ENCODE measurements around the gene PDSS2.
A peak's percentile ranks its signal among the peaks of the same experiment; 100 is the strongest.

PDSS2 gene

GRCh38 chr6:107115695-107116327, 343.6 kb downstream of the PDSS2 start:
- Histone ChIP-seq H3K9me3 (ENCODE audit: control insufficient read depth, low read length) (no peaks in the 10 kb centered on the region), H2AFZ (ENCODE audit: low read depth, low read length) (peak overlapping the region; percentile 76), H3K23ac (ENCODE audit: low read length in 2 of 2) (no peak overlapping the region), H2BK120ac (ENCODE audit: low read depth, low read length) (no peak overlapping the region), H2AK5ac (ENCODE audit: low read length, severe bottlenecking) (no peak overlapping the region), H2BK5ac (ENCODE audit: low read depth, low read length, poor library complexity, severe bottlenecking) (no peak overlapping the region), H3K18ac (ENCODE audit: low read depth in 1 of 2, low read length in 2 of 2) (peak overlapping the region in 1 of 2 experiments; percentile 21), H3K27ac (ENCODE audit: low read length, poor library complexity, severe bottlenecking) (peak overlapping the region; percentile 50), H3K4ac (ENCODE audit: low read depth in 1 of 2, low read length in 2 of 2) (peak overlapping the region in 1 of 2 experiments; percentile 49), H2BK12ac (ENCODE audit: low read length in 2 of 2) (peak overlapping the region in 1 of 2 experiments; percentile 18), H4K91ac (ENCODE audit: low read length) (no peak overlapping the region), H3K4me2 (ENCODE audit: low read length, poor library complexity, severe bottlenecking) (peak overlapping the region; percentile 99), H3K4me3 (ENCODE audit: insufficient read depth in 1 of 2, low read depth in 1 of 2, low read length in 2 of 2) (peak overlapping the region; percentile 78 to 80), H3K14ac (ENCODE audit: low read length in 2 of 2) (peak overlapping the region in 1 of 2 experiments; percentile 15), H3K27me3 (ENCODE audit: control insufficient read depth in 1 of 2, insufficient read depth in 1 of 2, low read length in 2 of 2) (peaks cover 4 to 16% of the 10 kb centered on the region in 2 experiments), H4K8ac (ENCODE audit: low read length) (peak overlapping the region; percentile 37), H3K36me3 (ENCODE audit: control insufficient read depth in 1 of 2, insufficient read depth in 2 of 2, low read depth in 1 of 2, low read length in 2 of 2) (no peaks in the 10 kb centered on the region), H3K4me1 (ENCODE audit: control insufficient read depth, insufficient read depth, low read depth, low read length) (peaks cover 6% of the 10 kb centered on the region), H3K9ac (ENCODE audit: low read length) (peak overlapping the region; percentile 72), H2BK15ac (ENCODE audit: low read depth, poor library complexity, severe bottlenecking) (no peak overlapping the region), H3K79me1 (replicated peaks; ENCODE audit: low read length, poor library complexity, severe bottlenecking) (peaks cover 8% of the 10 kb centered on the region)
- under 1% methylated on average over 37 of the region's 45 CpGs for WGBS
- DNase-seq, result peak; percentile 69

DNA sequence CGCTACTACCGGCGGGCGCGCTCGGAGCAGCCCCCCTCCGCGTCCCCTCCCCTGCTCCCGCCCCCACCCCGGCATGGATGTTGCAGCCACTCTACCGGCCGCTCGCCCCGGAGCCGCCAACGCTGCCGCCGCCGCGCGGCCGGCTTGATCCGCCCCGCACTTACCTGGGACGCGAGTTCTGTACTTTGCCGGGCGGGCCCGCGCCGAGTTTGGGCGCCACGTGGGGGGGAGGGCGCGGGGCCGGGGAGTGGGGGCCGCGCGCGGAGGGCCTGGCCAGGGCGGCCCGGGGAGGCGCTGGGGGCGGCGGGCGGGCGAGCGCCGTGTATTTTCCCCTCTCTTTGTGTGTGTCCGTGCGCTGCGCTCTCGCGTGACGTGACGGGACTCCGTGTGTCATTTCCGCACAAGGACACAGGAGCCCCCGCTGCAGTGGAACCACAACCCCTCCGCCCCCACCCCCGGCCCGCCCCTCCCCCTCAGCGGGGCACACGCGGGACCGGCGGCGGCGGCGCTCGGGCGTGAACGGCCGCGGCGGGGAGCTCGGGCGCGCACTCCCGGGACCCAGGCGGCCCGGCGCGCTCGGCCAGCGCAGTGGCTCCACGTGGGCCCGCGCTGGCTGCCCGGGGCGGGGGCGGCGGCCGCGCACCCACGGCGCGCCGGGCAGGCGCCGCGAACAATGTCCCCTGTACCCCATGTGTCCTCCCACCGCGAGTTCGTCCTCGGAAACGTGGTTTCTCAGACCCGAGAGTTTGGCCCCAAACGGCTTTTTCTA, 344.3 kb downstream of the PDSS2 start, which contains the start of gene BEND3:
BEND3 (minus strand) TSS at position 590 of the 769 bp plus-strand sequence. CDS start 16,230 bp downstream, outside the sequence.
- Histone ChIP-seq H3K14ac (ENCODE audit: low read length in 2 of 2) (peak within 1 kb of the TSS in 1 of 2 experiments; percentile 15), H2AK5ac (ENCODE audit: low read length, severe bottlenecking) (no peak within 1 kb of the TSS), H3K4ac (ENCODE audit: low read depth in 1 of 2, low read length in 2 of 2) (peak within 1 kb of the TSS in 1 of 2 experiments; percentile 49), H3K36me3 (ENCODE audit: control insufficient read depth in 1 of 2, insufficient read depth in 2 of 2, low read depth in 1 of 2, low read length in 2 of 2) (no peaks in the 10 kb centered on the region), H3K4me2 (ENCODE audit: low read length, poor library complexity, severe bottlenecking) (peak within 1 kb of the TSS; percentile 99), H3K79me1 (replicated peaks; ENCODE audit: low read length, poor library complexity, severe bottlenecking) (peaks cover 8% of the 10 kb centered on the region), H2BK15ac (ENCODE audit: low read depth, poor library complexity, severe bottlenecking) (no peak within 1 kb of the TSS), H4K91ac (ENCODE audit: low read length) (no peak within 1 kb of the TSS), H3K4me3 (ENCODE audit: insufficient read depth in 1 of 2, low read depth in 1 of 2, low read length in 2 of 2) (peak within 1 kb of the TSS; percentile 78 to 80), H3K27ac (ENCODE audit: low read length, poor library complexity, severe bottlenecking) (peak within 1 kb of the TSS; percentile 50), H3K23ac (ENCODE audit: low read length in 2 of 2) (no peak within 1 kb of the TSS), H2BK120ac (ENCODE audit: low read depth, low read length) (peak within 1 kb of the TSS; percentile 79), H3K9ac (ENCODE audit: low read length) (peak within 1 kb of the TSS; percentile 72), H3K4me1 (ENCODE audit: control insufficient read depth, insufficient read depth, low read depth, low read length) (peaks cover 6% of the 10 kb centered on the region), H2BK5ac (ENCODE audit: low read depth, low read length, poor library complexity, severe bottlenecking) (no peak within 1 kb of the TSS), H2BK12ac (ENCODE audit: low read length in 2 of 2) (peak within 1 kb of the TSS in 1 of 2 experiments; percentile 18), H4K8ac (ENCODE audit: low read length) (peak within 1 kb of the TSS; percentile 54), H3K18ac (ENCODE audit: low read depth in 1 of 2, low read length in 2 of 2) (peak within 1 kb of the TSS; percentile 66 to 70), H3K27me3 (ENCODE audit: control insufficient read depth in 1 of 2, insufficient read depth in 1 of 2, low read length in 2 of 2) (peaks cover 4 to 16% of the 10 kb centered on the region in 2 experiments), H2AFZ (ENCODE audit: low read depth, low read length) (peak within 1 kb of the TSS; percentile 76), H3K9me3 (ENCODE audit: control insufficient read depth, low read length) (no peaks in the 10 kb centered on the region)
- WGBS, result 0% methylated on average over 56 of the region's 109 CpGs
- peak; percentile 12 for DNase-seq

DNA sequence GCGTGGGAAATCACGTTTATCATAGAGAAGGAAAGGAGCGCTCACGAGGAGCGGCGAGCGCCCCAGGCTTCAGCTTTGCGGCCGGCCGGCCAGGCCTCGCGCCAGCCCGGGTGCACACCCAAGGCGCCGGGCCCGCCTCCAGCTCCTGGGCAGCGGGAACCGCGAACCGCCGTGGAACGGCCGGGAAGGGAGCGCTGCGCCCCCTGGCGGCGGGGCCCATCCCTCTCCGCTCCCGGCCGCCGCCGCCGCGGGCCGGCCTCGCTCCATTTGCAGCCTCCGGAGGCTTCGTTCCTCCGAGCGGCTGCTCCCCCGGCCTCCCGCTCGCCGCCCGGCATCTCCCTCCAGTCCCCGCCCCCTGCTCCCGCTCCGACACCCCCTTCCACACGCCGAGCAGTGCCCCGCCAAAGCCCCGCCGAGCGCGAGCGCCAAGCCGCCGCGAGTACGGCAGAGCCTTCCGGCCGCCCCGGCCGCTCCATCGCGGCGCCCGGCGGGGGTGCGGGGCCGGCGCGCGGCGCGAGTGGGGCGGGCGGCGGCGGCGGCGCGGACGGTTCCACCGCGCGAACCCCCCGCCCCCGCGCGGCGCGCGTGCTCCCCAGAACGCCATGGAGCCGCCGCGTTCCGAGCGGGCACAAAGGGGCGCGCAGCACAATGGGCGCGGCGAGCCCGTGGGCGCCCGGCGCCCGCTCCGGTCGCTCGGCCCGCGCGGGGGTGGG, 345.0 kb downstream of the PDSS2 start:
- Histone ChIP-seq H4K8ac (ENCODE audit: low read length) (peak overlapping the region; percentile 84), H3K9me3 (ENCODE audit: control insufficient read depth, low read length) (no peaks in the 10 kb centered on the region), H3K4me3 (ENCODE audit: insufficient read depth in 1 of 2, low read depth in 1 of 2, low read length in 2 of 2) (peak overlapping the region; percentile 71 to 78), H2BK15ac (ENCODE audit: low read depth, poor library complexity, severe bottlenecking) (no peak overlapping the region), H2AK5ac (ENCODE audit: low read length, severe bottlenecking) (no peak overlapping the region), H3K27me3 (ENCODE audit: control insufficient read depth in 1 of 2, insufficient read depth in 1 of 2, low read length in 2 of 2) (peaks cover 4 to 16% of the 10 kb centered on the region in 2 experiments), H3K9ac (ENCODE audit: low read length) (peak overlapping the region; percentile 62), H3K4ac (ENCODE audit: low read depth in 1 of 2, low read length in 2 of 2) (no peak overlapping the region), H3K4me1 (ENCODE audit: control insufficient read depth, insufficient read depth, low read depth, low read length) (peaks cover 6% of the 10 kb centered on the region), H3K14ac (ENCODE audit: low read length in 2 of 2) (peak overlapping the region in 1 of 2 experiments; percentile 65), H3K18ac (ENCODE audit: low read depth in 1 of 2, low read length in 2 of 2) (peak overlapping the region; percentile 70 to 82), H3K36me3 (ENCODE audit: control insufficient read depth in 1 of 2, insufficient read depth in 2 of 2, low read depth in 1 of 2, low read length in 2 of 2) (no peaks in the 10 kb centered on the region), H4K91ac (ENCODE audit: low read length) (no peak overlapping the region), H2AFZ (ENCODE audit: low read depth, low read length) (peak overlapping the region; percentile 69), H3K27ac (ENCODE audit: low read length, poor library complexity, severe bottlenecking) (no peak overlapping the region), H3K79me1 (replicated peaks; ENCODE audit: low read length, poor library complexity, severe bottlenecking) (peaks cover 8% of the 10 kb centered on the region), H3K23ac (ENCODE audit: low read length in 2 of 2) (no peak overlapping the region), H2BK5ac (ENCODE audit: low read depth, low read length, poor library complexity, severe bottlenecking) (no peak overlapping the region), H2BK120ac (ENCODE audit: low read depth, low read length) (peak overlapping the region; percentile 34), H2BK12ac (ENCODE audit: low read length in 2 of 2) (no peak overlapping the region), H3K4me2 (ENCODE audit: low read length, poor library complexity, severe bottlenecking) (peak overlapping the region; percentile 89)
- peak; percentile 82 for DNase-seq
- under 1% methylated on average over 38 of the region's 116 CpGs for WGBS
